NCI-H2081 (cell line): ENCODE data around the gene CST9L.
"Not testable (repeated sequence)": the region's sequence is repeated elsewhere in the genome, so short reads cannot be mapped to it uniquely, and the experiment has no call there.

Experiments used
- DNase-seq, 2 experiments: peaks; one replicate each; lab custom pipeline; 2025; lab: John Stamatoyannopoulos, UW

CST9L gene

DNA sequence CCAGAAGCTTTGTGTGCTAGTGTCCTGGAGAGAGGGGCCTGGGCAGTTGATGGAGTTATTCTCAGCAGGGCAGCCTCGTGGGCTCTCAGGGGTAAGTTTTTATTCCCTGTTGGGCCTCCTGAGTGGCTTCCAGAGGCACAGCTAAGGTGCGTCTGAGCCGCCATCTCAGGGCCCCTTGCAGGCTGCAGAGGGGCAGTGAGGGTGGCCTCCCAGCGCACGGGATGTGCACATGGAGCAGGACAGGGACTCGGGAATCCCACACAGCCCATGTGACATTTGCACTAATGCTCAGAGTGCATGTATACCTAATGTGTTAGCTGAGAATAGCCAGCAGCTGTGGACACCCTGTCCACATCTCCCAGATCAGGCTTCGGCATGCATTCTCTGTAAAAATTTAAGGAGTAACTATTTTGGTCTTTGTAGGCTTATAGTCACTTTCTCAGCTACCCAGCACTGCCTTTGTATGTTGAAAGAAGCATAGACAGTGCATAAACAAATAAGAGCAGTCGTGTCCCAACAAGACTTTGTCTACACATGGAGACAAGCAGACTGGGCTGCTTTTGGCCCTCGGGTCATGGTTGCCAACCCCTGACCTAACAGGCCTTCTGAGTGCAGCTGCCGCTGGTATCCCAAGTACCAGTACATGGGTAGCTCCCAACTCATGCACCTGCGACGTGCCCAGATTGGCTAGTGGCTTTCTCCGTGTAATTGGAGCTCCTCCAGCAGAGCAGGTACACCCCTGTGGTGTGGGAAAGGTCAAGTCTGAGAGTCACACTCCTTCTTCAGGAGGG is 18.6 kb upstream of the CST9L start:
- no peak for DNase-seq

DNA sequence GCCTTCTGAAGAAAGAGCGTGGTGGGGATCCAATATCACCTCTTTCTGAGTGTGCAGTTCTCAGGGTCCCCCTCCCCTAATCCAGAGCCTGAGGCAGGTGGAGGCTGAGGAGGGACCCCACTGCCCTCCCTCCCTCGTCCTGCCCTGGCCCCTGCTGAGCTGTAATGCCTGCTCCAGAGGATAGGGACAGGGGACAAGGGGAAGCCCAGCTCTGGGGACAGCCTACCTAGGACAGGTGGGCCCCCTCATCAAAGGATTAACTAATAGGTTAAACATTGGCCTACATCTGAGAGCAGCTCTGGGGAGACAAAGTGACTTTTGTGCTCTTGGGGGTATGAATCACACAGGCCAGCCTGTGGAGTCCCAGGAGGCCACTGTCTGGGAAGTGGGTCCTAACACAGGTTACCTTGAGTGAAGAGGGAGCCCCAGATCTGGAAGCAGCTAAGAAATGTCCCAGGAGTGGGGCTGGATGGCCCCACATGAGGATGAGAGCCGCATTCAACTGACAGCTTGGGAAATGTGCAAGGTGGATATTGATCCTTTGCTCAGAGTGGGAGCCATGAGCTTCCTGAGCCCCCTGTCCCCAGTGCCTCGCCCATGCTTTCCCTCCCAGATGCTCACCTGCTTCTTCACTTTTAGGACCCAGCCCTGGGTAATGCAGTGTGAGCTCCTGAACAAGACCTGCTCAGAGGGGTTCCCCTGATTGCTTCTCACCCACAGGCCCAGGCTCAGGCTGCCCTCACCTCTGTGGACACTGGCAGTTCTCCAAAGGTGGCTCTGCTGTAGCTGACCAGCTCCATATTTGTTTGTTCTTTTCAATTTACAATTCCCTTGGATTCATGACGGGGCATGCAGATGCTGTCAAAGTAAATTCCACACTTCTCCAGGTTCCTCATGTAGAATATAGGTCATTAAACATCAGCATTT is 17.8 kb upstream of the CST9L start:
- DNase-seq, result no peak

- no peak for DNase-seq
These were observed 17.1 kb upstream of the CST9L start for GRCh38 chr20:23585449-23585807.

DNA sequence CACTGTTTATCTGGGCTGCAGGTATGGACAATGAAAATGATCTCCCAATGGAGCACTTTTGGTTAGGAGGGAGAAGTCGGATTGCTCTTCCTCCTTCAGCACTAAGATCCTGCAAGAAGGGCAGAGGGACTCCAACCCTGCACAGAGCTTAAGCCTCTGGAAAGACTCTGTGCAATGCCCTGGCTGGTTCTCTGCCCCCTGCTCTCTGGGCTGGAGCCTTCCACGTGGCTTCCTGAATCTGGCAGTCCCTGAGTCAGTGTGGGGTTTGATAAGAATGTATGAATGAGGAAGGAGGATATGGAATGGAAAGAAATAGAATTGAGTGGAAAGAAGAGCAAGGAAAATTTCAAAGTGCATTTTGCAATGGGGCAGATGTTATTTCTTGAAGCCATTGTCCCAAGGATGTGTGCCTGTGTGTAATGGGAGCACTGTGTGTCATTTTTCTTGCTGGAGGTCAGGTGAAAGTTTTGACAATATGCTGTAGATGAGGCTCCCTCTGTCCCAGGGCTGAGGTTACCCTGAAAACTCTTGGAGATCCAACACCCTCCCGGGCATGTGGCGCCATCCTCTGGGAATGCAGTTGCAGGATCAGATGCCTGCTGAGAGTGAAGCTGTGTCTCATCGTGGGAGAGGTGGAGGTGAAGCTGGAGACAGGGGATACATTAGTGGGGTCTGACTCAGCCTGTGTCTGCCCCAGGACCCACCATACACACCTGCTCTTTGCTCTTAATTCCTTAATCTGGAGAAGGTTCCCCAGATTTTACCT is 16.3 kb upstream of the CST9L start:
- DNase-seq, result no peak

DNA sequence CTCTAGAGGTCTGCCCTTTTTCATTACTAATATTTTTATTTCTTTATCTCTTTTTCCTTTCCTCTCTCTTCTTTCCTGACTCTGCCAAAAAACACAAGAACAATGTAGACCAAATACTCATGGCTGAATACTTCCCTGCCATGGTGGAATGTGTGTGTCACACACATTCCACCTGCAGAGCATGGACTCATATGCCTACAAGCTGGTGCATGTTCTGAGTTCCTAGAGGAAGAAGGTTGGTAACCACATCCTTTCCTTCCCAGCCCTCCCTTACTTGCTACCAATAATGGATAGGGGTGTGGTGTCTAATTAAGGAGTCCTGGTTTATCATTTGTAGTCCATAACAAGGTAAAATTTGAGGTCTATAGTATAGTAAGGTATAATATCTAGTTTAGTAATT is 15.2 kb upstream of the CST9L start:
- DNase-seq, result no peak

GRCh38 chr20:23582293-23582692 is 14.0 kb upstream of the CST9L start:
- DNase-seq, result no peak

- DNase-seq, result not testable (repeated sequence)
These were observed 13.5 kb upstream of the CST9L start for GRCh38 chr20:23581833-23582232.

GRCh38 chr20:23574977-23575376 is 6.7 kb upstream of the CST9L start:
- no peak for DNase-seq

- DNase-seq, result no peak
These were observed 2.0 kb upstream of the CST9L start for GRCh38 chr20:23570178-23570760.

DNA sequence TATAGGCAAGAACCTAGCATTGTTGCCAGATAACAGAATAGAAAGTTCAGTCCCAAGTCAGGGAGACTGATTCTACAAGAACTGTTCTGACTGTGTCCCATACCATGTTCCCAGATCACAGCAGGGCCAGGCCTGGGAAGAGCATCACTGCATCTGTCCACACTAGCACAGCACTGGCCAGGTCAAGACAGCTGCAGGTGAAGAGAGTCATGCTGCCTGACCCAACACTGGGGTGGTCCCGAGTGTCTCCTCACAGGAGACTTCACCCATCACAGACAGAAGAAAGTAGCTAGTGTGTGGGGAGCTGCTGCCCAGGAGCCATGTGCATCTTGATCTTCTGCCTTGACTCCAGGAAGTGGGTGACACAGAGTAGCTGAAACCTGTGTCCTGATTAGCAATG is 1.3 kb upstream of the CST9L start:
- DNase-seq, result no peak

- DNase-seq, result no peak
These were observed 667 bp upstream of the CST9L start for GRCh38 chr20:23568971-23569330.

DNA sequence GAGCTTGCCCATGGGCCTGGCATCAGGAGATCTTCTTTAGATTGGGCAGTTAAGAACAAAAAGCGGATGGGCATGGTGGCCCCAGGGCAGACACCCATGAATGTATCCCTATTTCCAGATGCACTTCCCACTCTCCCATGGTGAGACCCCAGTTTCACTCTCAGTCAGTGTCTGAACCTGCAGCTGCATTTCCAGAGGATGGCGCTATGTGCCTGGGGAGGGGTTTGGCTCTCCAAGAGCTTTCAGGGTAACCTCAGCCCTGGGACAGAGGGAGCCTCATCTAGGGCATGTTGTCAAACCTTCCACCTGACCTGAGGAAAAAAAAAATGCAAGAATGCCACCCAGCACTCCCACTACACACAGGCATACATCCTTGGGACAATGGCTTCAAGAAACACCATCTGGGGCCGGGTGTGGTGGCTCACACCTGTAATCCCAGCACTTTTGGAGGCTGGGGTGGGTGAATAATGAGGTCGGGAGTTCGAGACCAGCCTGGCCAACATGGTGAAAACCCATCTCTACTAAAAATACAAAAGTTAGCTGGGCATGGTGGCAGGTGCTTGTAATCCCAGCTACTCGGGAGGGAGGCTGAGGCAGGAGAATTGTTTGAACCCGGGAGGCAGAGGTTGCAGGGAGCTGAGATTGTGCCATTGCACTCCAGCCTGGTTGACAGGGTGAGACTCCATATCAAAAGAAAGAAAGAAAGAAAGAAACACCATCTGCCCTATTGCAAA is 1.9 kb downstream of the CST9L start:
- no peak for DNase-seq

DNA sequence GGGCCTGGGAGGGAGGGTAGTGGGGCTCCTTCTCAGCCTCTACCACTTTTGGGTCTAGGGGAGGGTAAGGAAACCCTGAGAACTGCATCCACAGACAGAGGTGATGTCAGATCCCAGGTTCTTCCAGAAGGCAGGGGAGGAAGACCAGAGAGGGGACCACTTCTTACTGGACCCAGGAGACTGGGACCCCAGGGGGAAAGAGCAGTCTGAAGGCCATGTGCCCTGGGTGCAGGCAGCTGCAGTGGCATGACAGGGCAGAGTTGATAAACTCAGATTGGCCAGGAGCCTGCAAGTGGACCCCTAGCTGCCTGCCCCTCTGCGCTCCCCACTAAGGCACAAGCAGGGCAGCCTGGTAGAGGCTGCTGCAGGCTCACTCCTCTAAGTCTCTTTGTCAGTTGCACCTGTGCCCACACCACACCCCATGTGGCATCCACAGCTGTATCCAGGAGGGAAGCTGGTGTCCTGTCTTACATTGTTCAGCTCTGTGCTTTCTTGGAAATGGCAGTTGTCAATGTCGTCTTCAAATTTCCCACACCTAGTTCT is 2.7 kb downstream of the CST9L start:
- no peak for DNase-seq

DNA sequence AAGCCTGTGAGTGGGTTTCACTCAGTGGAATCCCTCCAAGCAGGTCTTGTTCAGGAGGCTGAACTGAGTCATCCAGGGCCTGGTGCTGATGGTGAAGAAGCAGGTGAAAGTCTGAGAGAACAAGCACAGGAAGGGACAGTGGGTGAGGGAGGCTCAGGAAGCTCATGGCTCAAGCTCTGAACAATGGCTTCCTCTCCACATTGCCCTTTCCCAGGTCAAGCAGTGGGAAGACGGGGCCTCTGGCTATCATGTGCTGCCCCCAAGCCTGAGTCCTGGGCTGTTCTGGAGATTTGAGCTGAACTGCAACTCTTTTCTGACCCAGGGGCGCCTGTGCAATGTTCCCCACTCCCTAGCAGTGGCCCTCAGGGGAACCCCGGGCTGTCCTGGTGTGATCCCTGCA is 3.4 kb downstream of the CST9L start:
- DNase-seq, result no peak

DNA sequence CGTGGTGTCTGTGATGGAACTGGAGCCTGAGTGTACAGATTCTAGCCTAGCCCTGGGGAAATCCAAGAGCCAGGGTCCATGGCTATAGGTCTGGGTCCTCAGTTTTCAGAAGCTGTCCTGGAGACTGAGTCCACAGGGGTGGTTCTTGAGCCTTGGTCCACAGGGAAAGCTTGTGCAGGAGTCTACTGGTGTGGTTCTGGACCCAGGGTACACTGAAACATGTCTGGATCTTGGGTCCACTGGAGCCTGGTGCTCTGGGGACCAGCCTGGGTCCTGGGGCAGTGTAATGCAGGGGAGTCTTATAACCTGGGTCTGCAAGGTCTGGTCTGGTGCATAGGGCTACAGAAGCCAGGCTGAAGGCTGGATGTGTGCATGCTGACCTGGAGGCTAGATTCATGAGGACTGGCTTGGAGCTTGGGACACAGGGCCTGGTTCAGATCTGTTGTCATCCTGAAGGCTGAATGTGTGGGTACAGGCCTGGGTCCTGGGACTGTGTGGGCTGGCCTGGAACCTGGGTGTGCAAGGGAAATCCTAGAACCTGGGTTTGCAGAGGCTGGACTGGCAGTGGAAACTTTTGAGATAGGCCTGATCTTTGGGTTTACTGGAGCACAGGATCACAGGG is 5.5 kb downstream of the CST9L start:
- no peak for DNase-seq

DNA sequence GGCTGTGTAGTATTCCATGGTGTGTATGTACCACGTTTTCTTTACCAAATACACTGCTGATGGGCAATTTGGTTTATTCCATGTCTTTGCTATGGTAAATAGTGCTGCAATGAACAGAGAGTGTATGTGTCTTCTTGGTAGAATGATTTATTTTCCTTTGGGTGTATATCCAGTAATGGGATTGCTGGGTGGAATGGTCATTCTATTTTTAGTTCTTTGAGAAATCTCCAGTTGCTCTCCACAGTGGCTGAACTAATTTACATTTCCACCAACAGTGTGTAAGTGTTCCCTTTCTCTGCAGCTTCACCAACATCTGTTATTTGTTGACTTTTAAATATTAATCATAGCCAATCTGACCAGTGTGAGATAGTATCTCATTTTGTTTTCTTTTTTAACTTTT is 13.9 kb downstream of the CST9L start:
- no peak for DNase-seq

GRCh38 chr20:23551786-23552185 is 16.5 kb downstream of the CST9L start:
- no peak for DNase-seq

- no peak for DNase-seq
These were observed 16.9 kb downstream of the CST9L start for GRCh38 chr20:23551383-23551782.

DNA sequence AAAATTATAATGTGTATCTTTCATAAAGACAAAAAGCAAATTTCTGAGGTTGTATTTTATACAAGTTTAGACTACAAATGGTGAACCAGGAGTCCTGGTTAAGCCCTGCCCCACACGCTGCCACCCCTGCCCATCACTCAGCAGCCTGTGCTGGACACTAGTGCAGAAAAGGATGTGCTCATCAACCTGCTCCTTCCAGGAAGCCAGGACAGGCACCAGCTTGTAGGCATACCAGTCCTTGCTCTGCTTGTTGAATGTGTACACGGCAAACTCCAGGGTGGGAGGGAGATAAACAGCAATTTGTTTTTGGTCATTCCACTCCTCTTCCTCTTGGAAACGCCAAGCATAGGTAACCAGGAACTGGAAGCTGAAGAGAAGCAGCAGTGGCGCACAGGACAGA is 18.1 kb downstream of the CST9L start:
- no peak for DNase-seq

DNA sequence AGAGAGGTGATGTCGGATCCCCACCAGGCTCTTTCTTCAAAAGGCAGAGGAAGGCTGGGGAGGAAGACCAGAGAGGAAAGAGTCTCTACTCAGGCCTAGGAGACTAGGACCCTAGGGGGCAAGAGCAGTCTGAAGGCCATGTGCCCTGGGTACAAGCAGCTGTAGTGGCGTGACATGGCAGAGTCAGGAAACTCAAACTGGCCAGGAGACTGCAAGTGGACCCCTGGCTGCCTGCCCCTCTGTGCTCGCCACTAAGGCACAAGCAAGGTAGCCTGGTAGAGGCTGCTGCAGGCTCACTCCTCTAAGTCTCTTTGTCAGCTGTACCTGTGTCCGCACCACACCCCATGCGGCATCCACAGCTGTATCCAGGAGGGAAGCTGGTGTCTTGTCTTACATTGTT is 19.9 kb downstream of the CST9L start:
- DNase-seq, result no peak

DNA sequence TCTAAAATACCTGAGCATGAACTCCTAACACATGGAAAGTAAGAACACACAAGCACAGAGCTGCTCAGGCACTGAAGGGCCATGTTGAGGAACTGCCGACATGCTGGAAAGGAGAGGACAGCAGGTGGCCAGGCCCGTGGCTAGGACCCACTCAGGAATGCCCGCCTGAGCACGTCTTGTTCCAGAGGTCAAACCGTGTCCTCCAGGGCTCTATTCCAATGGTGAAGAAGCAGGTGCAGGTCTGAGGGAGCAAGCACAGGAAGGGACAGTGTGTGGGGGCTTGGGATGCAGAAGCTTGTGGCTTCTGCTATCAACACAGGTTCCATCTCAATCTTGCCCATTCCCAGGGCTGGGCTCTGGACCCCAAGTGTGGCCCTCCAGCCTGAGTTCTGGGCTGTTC is 20.7 kb downstream of the CST9L start:
- DNase-seq, result no peak
